Ovary (tissue), 3 donors: ENCODE measurements around the gene SPATA18.

Experiments used
- EP300 ChIP-seq: sonication (generic); formaldehyde crosslinking; IDR thresholded peaks from one replicate; pipeline ENCODE4 v1.6.1; 2017; ENCODE audit warnings: antibody characterized with exemption
- POLR2A ChIP-seq: fragments of 450-650 bp; IDR thresholded peaks from one replicate; pipeline ENCODE4 v1.6.1; 2017; ENCODE audit warnings: antibody characterized with exemption, mild to moderate bottlenecking, moderate library complexity
- TF ChIP-seq, protein P1 (sequence below), 3 donors: fragments of 450-650 bp in 2 of 3; fragments of 200-600 bp in 1 of 3; IDR thresholded peaks; one replicate each; pipeline versions ENCODE4 v1.5.1 to v1.8.0; 2016 to 2022; ENCODE audit warnings: antibody characterized with exemption in 3 of 3, mild to moderate bottlenecking in 1 of 3
- donor health status: DM: no; HTN: no; CAD: no.

DNA sequence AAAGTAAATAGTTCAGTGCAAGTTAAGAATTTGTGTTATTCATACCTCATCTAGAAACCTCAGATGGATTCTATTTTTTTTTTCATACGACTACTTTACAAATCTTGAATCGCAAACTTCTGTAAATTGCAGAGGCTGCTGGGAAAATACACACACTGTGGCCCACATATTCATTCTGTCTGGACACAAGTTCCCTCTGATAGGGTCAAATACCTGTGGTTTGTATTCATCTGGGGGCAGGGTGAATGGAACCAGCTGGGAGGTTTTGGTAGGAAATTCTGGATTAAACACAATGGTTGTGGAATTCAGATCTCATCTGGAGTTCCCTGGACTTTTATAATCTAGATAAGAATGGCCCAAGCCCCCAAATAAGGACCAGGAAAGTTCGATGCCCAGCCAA lies 56.2 kb downstream of the SPATA18 start:
- TF ChIP-seq, protein P1, sequence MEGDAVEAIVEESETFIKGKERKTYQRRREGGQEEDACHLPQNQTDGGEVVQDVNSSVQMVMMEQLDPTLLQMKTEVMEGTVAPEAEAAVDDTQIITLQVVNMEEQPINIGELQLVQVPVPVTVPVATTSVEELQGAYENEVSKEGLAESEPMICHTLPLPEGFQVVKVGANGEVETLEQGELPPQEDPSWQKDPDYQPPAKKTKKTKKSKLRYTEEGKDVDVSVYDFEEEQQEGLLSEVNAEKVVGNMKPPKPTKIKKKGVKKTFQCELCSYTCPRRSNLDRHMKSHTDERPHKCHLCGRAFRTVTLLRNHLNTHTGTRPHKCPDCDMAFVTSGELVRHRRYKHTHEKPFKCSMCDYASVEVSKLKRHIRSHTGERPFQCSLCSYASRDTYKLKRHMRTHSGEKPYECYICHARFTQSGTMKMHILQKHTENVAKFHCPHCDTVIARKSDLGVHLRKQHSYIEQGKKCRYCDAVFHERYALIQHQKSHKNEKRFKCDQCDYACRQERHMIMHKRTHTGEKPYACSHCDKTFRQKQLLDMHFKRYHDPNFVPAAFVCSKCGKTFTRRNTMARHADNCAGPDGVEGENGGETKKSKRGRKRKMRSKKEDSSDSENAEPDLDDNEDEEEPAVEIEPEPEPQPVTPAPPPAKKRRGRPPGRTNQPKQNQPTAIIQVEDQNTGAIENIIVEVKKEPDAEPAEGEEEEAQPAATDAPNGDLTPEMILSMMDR (IDR thresholded peaks at IDR 0.05), result no peak
- TF ChIP-seq EP300 (no peak), POLR2A (no peak)
